NCI-H446 treated with DMSO at 0.1 percent for 48 hours (cell line): ENCODE results near the gene UBE3C.
"Not testable (repeated sequence)": the region's sequence is repeated elsewhere in the genome, so short reads cannot be mapped to it uniquely, and the experiment has no call there.

Source experiments
- DNase-seq: peaks from one replicate; lab custom pipeline; 2025; lab: John Stamatoyannopoulos, UW

UBE3C gene

GRCh38 chr7:157235357-157236333 is 96.9 kb downstream of the UBE3C start:
- no peak for DNase-seq

- DNase-seq: no peak
Observed at GRCh38 chr7:157238087-157238486, 99.4 kb downstream of the UBE3C start.

- no peak for DNase-seq
Observed at GRCh38 chr7:157239571-157240270, 101.0 kb downstream of the UBE3C start.

- DNase-seq: no peak
Observed at GRCh38 chr7:157241631-157242030, 102.9 kb downstream of the UBE3C start.

- DNase-seq: no peak
Observed at GRCh38 chr7:157244516-157245294, 106.0 kb downstream of the UBE3C start.

- DNase-seq: no peak
Observed at GRCh38 chr7:157246052-157246451, 107.3 kb downstream of the UBE3C start.

GRCh38 chr7:157248659-157249058 is 109.9 kb downstream of the UBE3C start:
- DNase-seq: no peak

GRCh38 chr7:157250605-157251228 is 112.0 kb downstream of the UBE3C start:
- no peak for DNase-seq

- DNase-seq: not testable (repeated sequence)
Observed at GRCh38 chr7:157251817-157252216, 113.1 kb downstream of the UBE3C start.

GRCh38 chr7:157253850-157254249 is 115.1 kb downstream of the UBE3C start:
- DNase-seq: no peak

- not testable (repeated sequence) for DNase-seq
Observed at GRCh38 chr7:157254781-157255180, 116.1 kb downstream of the UBE3C start.

- DNase-seq: no peak
Observed at GRCh38 chr7:157255201-157255606, 116.5 kb downstream of the UBE3C start.

GRCh38 chr7:157263156-157263555 is 124.4 kb downstream of the UBE3C start:
- DNase-seq: no peak

- DNase-seq: no peak
Observed at GRCh38 chr7:157265051-157265450, 126.3 kb downstream of the UBE3C start.

GRCh38 chr7:157266272-157266671 is 127.5 kb downstream of the UBE3C start:
- no peak for DNase-seq

GRCh38 chr7:157267516-157267915 is 128.8 kb downstream of the UBE3C start:
- DNase-seq: no peak

GRCh38 chr7:157267956-157268355 is 129.2 kb downstream of the UBE3C start:
- no peak for DNase-seq

GRCh38 chr7:157268540-157268939 is 129.8 kb downstream of the UBE3C start:
- no peak for DNase-seq

- DNase-seq: no peak
Observed at GRCh38 chr7:157269341-157270059, 130.8 kb downstream of the UBE3C start.

GRCh38 chr7:157270060-157270444 is 131.3 kb downstream of the UBE3C start:
- no peak for DNase-seq

GRCh38 chr7:157271315-157271990 is 132.7 kb downstream of the UBE3C start:
- no peak for DNase-seq
